Loucy (cell line): ENCODE data around the gene UQCR11.

Experiments
- H2AFZ ChIP-seq: fragments of 200-600 bp; sonication (generic); 2 replicates; pipeline ENCODE4 v1.6.0; 2016; ENCODE audit warnings: antibody characterized with exemption, mild to moderate bottlenecking, low read length, moderate library complexity
- H3F3A ChIP-seq: fragments of 200-600 bp; 2 replicates; pipeline ENCODE4 v1.6.0; 2016; ENCODE audit warnings: antibody characterized with exemption, low read depth, mild to moderate bottlenecking
- H3K27me3 ChIP-seq: fragments of 200-600 bp; sonication (generic); 2 replicates; pipeline ENCODE4 v1.6.1; 2014; ENCODE audit warnings: low read length, mild to moderate bottlenecking; ENCODE audit not compliant: insufficient read depth, poor library complexity, severe bottlenecking
- H3K36me3 ChIP-seq: fragments of 200-600 bp; sonication (generic); 2 replicates; pipeline ENCODE4 v1.6.1; 2016; ENCODE audit warnings: low read length; ENCODE audit not compliant: insufficient read depth
- H3K4me1 ChIP-seq: fragments of 200-600 bp; sonication (generic); 2 replicates; pipeline ENCODE4 v1.5.1; 2014; ENCODE audit warnings: low read length, mild to moderate bottlenecking; ENCODE audit not compliant: insufficient read depth, poor library complexity, severe bottlenecking
- H3K4me2 ChIP-seq: fragments of 200-600 bp; sonication (generic); 2 replicates; pipeline ENCODE4 v1.6.0; 2014; ENCODE audit warnings: antibody characterized with exemption, low read length, low read depth, mild to moderate bottlenecking; ENCODE audit not compliant: poor library complexity, severe bottlenecking
- H3K4me3 ChIP-seq: fragments of 200-600 bp; sonication (generic); 2 replicates; pipeline ENCODE4 v1.5.1; 2014; ENCODE audit warnings: low read length, mild to moderate bottlenecking, mixed read lengths; ENCODE audit not compliant: poor library complexity, severe bottlenecking
- H3K79me2 ChIP-seq: fragments of 200-600 bp; sonication (generic); 2 replicates; pipeline ENCODE4 v1.6.1; 2014; ENCODE audit warnings: low read length; ENCODE audit not compliant: insufficient read depth
- H3K9ac ChIP-seq: fragments of 200-600 bp; sonication (generic); 2 replicates; pipeline ENCODE4 v1.6.0; 2014; ENCODE audit warnings: mild to moderate bottlenecking, low read depth, low read length, moderate library complexity; ENCODE audit not compliant: poor library complexity, severe bottlenecking
- H3K9me2 ChIP-seq: fragments of 200-600 bp; sonication (generic); replicated peaks from 2 replicates; pipeline ENCODE4 v1.6.1; 2016; ENCODE audit warnings: low read depth, low read length, mixed read lengths
- H3K9me3 ChIP-seq: fragments of 200-600 bp; sonication (generic); 2 replicates; pipeline ENCODE4 v1.6.1; 2014; ENCODE audit warnings: mild to moderate bottlenecking, antibody characterized with exemption, low read length, low read depth; ENCODE audit not compliant: insufficient read depth
- H4K20me1 ChIP-seq: fragments of 200-600 bp; sonication (generic); 2 replicates; pipeline ENCODE4 v1.6.0; 2014; ENCODE audit warnings: antibody characterized with exemption, low read length, mild to moderate bottlenecking; ENCODE audit not compliant: insufficient read depth, poor library complexity, severe bottlenecking
- EZH2phosphoT487 ChIP-seq: fragments of 200-600 bp; IDR thresholded peaks from 2 replicates; pipeline ENCODE4 v1.6.1; 2018; ENCODE audit warnings: antibody characterized with exemption, mild to moderate bottlenecking, moderate library complexity, borderline replicate concordance
- TF ChIP-seq, protein P1 (sequence below): fragments of 200-600 bp; sonication (generic); conservative IDR thresholded peaks from 2 replicates; pipeline ENCODE4 v1.5.1; 2014; ENCODE audit warnings: mild to moderate bottlenecking, antibody characterized with exemption, low read length

UQCR11 gene

DNA sequence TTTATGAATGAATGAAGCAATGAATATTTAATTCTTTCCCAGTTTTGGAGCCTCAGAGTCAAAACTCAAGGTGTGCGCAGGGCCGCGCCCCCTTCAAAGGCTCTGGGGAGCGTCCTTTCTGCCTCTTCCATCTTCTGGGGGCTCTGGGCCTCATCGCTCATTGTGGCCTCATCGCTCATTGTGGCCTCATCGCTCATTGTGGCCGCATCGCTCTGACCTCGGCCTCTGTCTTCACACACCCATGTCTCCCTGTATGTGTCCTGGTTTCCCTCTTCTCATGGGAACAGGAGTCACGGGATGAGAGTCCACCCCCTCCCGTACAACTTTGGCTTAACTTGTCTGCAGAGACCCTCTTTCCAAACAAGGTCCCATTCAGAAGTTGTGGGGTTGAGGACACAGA, 33.9 kb downstream of the UQCR11 start:
- peaks cover 5% of the 10 kb centered on the region for H3K4me1 ChIP-seq
- no peak overlapping the region for H3K9ac ChIP-seq
- H3K9me3 ChIP-seq, result no peaks in the 10 kb centered on the region
- no peak overlapping the region for H3K4me3 ChIP-seq
- H2AFZ ChIP-seq, result no peak overlapping the region
- H3K9me2 ChIP-seq, result no peaks in the 10 kb centered on the region
- no peak for TF ChIP-seq EZH2phosphoT487
- TF ChIP-seq, protein P1, sequence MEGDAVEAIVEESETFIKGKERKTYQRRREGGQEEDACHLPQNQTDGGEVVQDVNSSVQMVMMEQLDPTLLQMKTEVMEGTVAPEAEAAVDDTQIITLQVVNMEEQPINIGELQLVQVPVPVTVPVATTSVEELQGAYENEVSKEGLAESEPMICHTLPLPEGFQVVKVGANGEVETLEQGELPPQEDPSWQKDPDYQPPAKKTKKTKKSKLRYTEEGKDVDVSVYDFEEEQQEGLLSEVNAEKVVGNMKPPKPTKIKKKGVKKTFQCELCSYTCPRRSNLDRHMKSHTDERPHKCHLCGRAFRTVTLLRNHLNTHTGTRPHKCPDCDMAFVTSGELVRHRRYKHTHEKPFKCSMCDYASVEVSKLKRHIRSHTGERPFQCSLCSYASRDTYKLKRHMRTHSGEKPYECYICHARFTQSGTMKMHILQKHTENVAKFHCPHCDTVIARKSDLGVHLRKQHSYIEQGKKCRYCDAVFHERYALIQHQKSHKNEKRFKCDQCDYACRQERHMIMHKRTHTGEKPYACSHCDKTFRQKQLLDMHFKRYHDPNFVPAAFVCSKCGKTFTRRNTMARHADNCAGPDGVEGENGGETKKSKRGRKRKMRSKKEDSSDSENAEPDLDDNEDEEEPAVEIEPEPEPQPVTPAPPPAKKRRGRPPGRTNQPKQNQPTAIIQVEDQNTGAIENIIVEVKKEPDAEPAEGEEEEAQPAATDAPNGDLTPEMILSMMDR, result no peak
- no peak overlapping the region for H3K4me2 ChIP-seq
- H3K27me3 ChIP-seq, result no peaks in the 10 kb centered on the region
- H4K20me1 ChIP-seq, result no peaks in the 10 kb centered on the region
- peaks cover 10% of the 10 kb centered on the region; the same call in 1 of the 2 replicates for H3K79me2 ChIP-seq
- H3K36me3 ChIP-seq, result no peaks in the 10 kb centered on the region; the same call in 1 of the 2 replicates
- no peaks in the 10 kb centered on the region for H3F3A ChIP-seq

DNA sequence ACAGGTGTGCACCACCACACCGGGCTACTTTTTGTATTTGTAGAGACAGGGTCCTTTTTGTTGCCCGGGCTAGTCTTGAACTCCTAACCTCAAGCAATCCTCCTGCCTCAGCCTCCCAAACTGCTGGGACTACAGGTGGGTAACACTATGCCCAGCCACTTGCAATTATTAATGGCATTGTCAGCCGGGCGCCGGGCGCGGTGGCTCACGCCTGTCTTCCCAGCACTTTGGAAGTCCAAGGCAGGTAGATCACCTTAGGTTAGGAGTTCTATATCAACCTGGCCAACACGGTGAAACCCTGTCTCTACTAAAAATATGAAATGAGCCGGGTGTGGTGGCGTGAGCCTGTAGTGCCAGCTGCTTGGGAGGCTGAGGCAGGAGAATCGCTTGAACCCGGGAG, 34.4 kb downstream of the UQCR11 start:
- H3K9ac ChIP-seq, result no peak overlapping the region
- peaks cover 15% of the 10 kb centered on the region for H3K79me2 ChIP-seq
- no peaks in the 10 kb centered on the region for H3K27me3 ChIP-seq
- H2AFZ ChIP-seq, result no peak overlapping the region
- no peaks in the 10 kb centered on the region for H3K9me2 ChIP-seq
- no peaks in the 10 kb centered on the region for H3K9me3 ChIP-seq
- H3K36me3 ChIP-seq, result no peaks in the 10 kb centered on the region
- TF ChIP-seq, protein P1, result no peak
- no peak for TF ChIP-seq EZH2phosphoT487
- peaks cover 5% of the 10 kb centered on the region for H3K4me1 ChIP-seq
- H3F3A ChIP-seq, result no peaks in the 10 kb centered on the region
- no peak overlapping the region for H3K4me2 ChIP-seq
- no peaks in the 10 kb centered on the region for H4K20me1 ChIP-seq
- no peak overlapping the region for H3K4me3 ChIP-seq

DNA sequence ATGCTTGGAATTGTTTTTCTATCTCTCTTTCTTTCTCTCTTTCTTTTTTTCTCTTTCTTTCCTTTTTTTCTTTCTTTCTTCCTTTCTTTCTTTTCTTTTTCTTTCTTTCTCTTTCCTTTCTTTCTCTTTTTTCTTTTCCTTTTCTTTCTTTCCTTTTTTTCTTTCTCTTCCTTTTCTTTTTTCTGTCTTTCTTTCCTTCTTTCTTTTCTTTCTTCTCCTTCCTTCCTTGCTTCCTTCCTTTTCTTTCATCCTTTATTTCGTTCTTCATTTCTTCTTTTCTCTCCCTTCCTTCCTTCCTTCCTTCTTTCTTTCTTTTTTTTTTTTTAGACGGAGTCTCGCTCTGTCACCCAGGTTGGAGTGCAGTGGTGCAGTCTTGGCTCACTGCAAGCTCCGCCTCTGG, 35.3 kb downstream of the UQCR11 start:
- TF ChIP-seq, protein P1, result no peak
- TF ChIP-seq EZH2phosphoT487, result no peak
- no peak overlapping the region for H2AFZ ChIP-seq
- H3K36me3 ChIP-seq, result no peaks in the 10 kb centered on the region
- no peaks in the 10 kb centered on the region for H3K27me3 ChIP-seq
- H3K4me2 ChIP-seq, result no peak overlapping the region
- H3F3A ChIP-seq, result no peaks in the 10 kb centered on the region
- H3K4me3 ChIP-seq, result no peak overlapping the region
- H3K9ac ChIP-seq, result no peak overlapping the region
- peaks cover 5% of the 10 kb centered on the region for H3K4me1 ChIP-seq
- H3K9me2 ChIP-seq, result no peaks in the 10 kb centered on the region
- H3K9me3 ChIP-seq, result no peaks in the 10 kb centered on the region
- H4K20me1 ChIP-seq, result peaks cover 4% of the 10 kb centered on the region
- H3K79me2 ChIP-seq, result peaks cover 22% of the 10 kb centered on the region
